Renal cortical epithelial cell (primary cell): ENCODE results near the gene ABHD5. TPM values are rescaled to one million over a fixed set of nuclear protein-coding genes. Genes with fewer than 3 reads are reported as not detected.

Source experiments
- DNase-seq: peaks from one replicate; pipeline ENCODE4 v3.0.0-alpha.2; 2011; ENCODE audit warnings: low read depth
- total RNA-seq: library from RNA; depleted of rRNA; stranded (reverse); fragments of >200 nt; gene quantifications from 2 replicates; pipeline ENCODE4 v1.2.3, GENCODE V29; 2014

ABHD5 gene
- total RNA-seq, 1 donor from 2014 or later = 39.9 TPM

DNA sequence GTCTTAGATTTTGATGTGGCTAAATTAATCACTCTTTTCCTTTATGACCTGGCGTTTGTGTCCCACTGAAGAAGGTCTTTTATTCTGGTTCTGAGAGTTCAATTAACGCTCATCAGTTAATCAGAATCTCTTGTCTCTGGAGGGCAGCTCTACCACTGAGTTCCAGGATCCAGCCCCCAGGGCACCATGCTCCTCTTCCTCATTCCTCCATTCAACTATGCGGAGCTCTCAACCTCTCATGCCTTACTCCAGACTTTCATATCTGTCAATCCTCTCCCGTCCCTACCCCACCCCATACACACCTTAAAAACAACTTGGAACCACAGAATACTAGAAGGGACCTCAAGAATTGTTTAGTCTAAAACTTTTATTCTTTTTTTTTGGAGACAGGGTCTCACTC is 4.8 kb upstream of the ABHD5 start:
- no peak for DNase-seq

DNA sequence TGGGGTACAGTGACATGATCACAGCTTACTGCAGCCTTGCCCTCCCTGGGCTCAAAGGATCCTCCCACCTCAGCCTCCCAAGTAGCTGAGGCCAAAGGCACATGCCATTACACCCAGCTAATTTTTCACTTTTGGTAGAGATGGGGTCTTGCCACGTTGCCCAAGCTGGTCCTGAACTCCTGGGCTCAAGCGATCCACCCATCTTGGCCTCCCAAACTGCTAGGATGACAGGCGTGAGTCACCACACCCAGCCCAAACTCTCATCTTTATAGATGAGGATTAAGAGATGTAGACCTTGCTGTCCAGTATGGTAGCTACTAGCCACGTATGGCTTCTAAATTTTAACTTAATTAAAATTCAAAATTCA is 4.4 kb upstream of the ABHD5 start:
- DNase-seq = no peak

DNA sequence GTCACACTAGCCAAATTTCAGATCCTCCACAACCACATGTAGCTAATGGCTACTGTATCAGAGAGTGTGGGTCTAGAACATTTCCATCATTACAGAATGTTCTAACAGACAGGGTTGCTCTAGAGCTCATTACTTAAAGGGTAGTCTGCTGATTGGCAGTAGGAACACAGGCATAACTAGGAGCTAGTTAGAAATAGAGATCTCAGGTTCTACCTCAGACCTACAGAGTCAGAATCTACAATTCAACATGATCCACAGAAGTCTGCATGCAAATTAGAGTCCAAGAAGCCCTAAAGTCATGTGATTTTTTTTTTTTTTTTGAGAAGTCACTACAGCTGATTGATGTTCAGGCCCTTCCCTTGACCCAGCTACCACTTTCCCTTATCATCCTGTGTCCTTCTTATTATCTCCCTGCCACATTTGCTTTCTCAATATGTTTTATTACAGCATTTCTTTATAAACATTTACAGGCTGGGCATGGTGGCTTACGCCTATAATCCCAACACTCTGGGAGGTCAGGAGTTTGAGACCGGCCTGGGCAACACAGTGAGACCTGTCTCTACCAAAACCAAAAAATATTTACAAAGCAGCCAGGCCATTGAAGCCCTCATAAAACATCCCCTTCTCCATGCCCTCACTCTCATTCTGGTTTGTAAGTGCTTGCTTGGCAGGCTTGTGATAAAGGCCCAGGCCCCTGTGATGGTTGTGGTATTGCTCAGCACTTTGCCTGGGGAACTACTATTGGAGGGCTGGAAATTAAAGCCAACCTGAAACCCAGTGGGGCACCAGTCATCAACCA is 3.8 kb upstream of the ABHD5 start:
- no peak for DNase-seq

DNA sequence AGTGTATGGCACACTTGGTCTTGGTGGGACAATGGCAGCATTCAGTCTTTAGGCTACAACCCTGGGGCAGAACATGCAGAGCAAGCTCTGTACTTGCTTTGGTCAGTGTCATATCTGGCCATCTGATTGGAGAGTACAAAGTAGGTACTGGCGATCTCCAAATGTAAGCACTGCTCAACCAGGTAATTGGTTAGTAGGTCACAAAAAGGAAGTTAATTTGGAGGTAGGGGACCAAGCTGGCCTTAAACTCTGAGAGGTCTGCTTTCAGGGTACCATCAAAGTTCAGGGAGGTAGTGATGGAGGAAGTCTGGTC is 3.3 kb upstream of the ABHD5 start:
- no peak for DNase-seq

DNA sequence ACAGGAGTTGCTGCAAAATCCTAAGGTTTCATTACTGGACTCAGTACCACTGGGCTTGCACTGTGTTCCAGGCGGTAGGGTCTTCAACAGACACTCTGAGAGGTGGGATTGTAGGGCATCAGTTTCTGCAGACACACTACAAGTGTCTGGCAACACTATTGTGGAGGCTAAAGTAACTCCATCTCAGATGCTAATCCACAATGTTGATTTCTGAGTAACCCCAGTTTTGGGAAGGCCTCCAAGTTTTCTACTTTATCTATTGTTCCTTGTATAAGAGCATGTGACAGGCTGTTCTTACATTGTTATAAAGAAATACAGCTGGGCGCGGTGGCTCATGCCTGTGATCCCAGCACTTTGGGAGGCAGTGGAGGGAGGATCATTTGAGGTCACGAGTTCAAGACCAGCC is 2.5 kb upstream of the ABHD5 start:
- no peak for DNase-seq

DNA sequence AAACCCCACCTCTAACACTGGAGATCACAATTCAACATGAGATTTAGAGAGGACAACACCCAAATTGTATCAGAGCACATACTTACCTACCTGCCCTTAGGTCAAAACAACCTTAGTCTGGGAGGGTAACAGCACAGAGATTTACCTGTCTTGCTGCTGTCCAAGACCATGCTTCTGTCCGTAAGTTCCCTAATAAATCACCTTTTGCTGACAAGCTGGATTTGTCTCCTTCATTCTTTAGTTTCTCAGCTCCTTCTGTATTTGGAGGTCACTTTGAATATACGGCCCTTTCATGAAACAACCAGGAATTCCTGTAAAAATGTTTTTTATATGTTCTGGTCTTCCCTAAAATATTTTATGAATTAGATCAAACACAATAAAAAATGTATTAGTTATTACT is 1.6 kb upstream of the ABHD5 start:
- no peak for DNase-seq

DNA sequence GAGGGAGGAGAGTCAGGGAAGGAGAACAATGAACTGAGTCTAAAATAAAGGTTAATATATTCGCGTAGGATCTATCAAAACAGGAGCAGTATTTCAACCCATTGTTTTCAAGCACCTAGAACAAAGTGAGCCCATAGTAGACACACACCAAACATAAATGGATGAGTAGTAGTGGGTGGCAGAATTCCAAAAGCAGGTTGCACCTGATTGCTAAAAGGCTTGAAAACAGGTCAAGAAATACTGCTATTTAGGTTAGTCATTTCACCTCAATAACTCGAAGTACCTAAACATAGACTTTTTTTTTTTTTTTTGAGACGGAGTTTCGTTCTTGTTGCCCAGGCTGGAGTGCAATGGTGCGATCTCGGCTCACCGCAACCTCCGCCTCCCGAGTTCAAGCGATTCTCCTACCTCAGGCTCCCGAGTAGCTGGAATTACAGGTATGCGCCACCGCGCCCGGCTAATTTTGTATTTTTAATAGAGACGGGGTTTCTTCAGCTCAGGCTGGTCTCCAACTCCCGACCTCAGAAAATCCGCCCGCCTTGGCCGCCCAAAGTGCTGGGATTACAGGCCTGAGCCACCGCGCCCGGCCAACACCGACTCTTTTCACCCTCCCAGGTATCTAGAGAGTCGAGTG is 855 bp upstream of the ABHD5 start:
- DNase-seq = peak; percentile 58

DNA sequence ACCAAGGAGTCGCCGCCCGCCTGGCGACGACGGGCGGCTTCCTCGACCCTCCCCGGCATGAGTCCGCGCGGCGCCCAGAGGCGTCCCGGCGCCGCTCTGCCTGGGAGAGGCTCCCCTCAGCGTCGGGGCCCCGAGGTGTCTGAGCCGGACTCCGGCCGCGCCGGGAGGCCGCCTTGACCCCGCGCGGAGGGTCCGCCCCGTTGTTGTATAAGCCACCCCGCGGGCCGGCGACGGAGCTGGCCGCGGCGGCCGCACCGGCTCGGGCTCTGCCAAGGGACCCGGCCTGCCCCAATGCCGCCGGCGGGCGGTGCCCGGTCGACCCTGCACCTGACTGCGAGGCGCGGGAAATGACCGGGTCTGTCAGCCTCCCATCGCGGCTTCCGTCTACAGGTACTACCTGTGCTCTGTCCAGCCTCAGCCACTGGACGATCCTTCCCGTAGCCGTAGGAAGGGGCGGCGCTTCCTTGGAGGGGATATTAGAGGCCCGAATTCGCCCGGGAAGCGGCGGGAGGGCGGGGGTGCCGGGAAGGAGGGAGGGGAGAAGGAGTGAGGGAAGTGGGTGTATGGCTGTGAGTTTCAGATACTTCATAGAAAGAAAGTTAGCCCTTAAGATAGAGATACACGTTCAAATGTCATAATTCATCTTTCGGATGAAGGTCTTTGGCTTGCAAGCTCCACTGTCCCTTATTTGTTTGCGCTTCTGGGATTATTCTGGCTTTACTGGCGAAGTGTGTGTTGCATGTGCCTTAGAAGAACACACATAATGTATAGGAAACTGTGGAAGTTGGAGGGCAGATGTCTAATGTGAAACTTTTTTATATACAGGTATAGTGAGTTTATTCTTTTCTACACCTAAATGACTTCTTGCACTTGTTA is 620 bp downstream of the ABHD5 start:
- DNase-seq = peak; percentile 44

DNA sequence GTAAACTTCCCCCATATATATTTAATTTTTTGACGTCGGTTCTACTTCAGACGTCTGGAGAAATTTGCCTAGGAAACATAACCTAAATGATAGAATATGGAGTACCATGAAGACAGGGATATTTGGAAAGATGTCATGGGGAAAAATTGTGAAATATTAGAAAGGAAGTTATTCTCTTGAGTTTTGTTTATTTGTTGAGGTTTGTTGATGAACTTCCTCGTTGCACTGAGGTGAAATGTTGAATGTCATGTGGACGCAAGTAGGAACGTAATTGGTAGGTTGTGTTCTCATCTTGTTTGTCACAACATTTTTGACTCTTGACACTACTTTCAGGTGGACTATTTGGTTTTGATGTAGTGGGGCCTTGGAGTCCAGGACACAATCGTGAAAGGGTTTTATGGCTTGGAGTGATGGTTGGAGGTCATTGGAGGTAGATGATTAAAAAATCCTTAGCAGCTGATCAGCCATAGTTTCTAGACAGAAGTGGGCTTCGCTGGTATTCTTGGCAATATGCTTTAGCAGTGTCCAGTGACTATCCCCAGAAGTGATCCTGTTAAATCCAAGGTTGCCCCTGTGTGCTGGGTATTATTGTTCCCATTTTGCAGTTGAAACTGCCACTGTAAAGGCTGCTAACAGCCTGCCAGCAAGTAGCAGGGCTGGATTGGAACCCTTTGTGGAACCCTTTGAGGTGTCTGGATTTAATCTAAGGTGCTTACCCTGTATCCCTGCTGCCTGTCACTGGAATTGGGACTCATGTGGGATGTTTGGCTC is 1.5 kb downstream of the ABHD5 start:
- no peak for DNase-seq

DNA sequence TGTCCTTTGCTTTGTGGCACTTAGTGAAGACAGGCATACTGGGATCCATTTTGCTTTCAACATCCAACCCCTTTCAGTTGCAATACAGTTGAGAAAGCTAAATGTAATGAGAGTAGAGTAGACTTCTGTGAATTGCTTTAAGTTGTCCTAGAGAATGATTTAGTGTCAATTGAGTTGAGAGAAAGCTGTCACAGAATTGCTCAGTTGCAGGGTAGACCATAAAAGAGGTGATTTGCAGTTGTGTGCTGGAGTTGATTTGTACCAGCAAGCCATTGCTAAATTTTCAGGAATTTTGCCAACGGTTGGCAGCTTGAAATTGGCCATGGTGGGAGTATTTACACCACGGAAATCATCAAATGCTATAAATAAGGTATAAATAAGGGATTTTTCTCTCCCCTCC is 2.2 kb downstream of the ABHD5 start:
- DNase-seq = no peak

DNA sequence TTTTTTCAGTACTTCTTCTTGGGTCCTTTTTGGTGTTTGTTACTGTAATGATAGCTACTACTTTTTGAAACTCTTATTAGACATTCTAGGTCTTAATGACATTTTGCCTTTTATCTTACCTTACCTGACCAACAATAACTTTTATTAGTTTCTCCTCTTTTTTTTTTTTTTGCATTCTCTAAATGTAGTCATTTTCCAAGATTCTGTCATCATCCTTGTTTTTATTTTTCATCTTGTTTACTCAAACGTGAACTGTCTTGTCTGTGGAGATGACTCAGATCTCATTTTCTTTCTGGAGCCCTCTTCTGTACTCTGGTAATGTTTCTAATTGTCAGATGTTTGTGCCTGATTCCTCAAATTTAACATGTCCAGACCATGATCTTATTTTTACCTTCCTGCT is 2.9 kb downstream of the ABHD5 start:
- DNase-seq = no peak

DNA sequence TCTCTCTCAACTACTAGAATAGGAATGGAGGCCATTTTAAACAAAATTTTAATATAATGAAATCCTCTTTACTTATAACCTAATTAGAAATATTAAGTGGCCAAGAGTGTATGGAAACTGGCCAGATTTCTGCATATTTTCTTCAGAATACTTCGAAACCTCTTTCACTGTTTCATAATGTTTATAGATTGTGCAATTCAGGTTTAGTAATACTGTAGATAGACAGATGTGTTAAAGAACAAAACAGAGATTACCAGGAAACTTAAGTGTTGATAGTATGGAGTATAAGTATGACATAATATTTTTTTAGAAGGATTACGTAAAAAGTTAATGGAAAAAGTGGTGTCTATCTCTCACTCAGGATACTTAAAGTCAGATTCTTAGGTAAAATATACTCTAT is 4.7 kb downstream of the ABHD5 start:
- peak; percentile 41 for DNase-seq

DNA sequence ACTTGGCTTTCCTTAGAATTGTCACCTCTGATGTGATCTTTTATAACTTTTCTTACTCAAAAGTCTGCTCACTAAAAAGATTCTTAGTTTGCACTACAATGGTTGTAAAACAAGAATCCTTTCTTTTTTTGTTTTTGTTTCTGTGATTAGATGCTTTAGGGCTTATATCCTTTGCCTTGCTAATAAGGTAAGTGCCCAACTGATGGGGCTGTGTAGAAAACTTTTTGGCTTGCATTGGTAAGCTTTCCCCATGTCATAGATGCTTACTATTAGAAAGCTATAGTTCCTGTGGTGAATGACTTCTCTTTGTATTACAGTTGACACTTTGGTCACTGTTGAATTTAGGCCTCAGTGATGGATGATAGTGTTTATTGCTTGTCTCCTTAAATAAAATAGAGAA is 5.1 kb downstream of the ABHD5 start:
- no peak for DNase-seq

DNA sequence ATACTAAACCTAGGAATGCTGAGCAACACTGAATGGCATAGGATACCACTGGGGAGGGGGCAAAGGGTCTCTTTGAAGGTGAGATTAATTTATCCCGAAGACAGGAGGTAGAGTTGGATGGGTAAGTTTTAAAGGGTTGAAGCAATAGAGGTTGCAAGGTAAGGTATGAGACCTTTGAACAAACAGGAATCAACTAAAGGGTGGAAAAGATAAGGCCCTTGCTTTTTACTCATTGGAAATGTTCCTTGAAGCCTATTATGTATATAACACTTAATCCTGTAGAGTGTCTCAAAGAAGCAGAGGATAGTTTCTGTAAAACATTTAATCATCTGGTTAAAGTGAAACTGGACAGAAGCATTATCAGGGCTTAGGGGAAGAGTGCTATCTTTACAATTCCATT is 5.7 kb downstream of the ABHD5 start:
- no peak for DNase-seq

DNA sequence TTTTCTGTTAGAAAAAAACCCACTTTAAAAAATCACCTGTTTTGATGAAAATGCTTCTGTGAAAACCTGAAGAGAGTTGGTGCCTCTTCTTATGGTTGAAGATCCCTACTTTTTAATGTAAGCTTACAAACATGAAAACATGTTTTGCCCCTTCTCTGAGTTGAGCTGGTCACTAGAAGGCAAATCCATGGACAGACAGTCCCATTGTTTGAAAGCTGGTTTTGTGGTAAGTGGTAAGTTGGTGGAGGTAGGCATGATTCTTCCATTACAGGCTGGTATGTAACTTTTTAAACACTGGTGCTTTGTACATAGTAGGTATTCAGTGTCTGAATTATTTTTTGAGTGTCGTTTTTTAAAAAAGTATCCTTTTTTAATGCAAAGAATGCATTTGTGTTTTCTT is 6.1 kb downstream of the ABHD5 start:
- DNase-seq = peak; percentile 28

DNA sequence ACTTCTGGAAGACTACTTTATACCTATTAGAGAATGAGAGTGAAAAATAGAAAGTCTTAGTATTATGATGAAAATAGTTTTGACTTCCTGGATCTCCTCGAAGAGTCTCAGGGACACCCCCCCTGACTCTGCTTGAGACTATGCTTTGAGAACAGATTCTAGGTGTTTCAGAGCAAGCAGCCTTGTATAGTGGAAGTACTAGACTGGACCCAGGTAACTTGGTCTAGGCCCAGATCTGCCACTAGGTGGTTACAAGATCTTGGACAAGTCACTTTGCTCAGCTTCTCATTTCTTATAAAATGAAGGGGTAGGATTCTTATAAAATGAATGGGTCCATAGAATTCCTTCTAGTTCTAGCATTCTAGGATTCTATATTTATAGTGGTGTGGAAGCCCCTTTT is 9.1 kb downstream of the ABHD5 start:
- peak; percentile 47 for DNase-seq

DNA sequence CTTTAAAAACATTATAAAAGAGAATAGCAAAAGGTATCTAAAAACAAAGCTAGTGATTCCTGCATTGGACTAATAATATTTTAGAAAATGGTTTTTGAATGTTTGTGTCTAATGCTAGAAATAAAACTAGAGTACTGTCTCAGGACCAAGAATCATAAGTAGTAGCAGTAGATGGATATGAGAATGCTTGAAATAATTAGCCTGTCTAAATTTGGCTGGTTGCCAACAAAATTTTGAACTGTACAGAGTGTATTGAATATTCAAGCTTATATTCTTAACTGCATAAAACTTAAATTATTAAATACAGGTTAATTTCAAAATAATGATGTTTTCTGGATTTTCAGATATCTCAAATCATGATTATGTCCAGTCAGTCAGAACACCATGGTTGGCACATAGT is 14.0 kb downstream of the ABHD5 start:
- DNase-seq = no peak

DNA sequence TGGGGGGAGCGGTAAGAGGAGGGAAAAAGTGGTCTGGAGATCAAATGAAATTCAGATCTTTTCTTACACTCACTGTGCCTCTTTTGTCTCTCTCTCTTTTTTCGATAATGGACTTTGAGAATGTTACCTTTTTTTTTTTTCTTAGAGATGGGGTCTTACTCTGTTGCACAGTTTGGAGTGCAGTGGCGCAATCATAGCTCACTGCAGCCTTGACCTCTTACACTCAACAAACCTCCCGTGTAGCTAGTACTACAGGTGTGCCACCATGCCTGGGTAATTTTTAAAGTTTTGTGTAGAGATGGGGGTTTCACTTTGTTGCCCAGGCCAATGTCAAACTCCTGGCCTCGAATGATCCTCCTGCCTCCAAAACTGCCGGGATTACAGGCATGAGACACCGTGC is 15.6 kb downstream of the ABHD5 start:
- DNase-seq = no peak

DNA sequence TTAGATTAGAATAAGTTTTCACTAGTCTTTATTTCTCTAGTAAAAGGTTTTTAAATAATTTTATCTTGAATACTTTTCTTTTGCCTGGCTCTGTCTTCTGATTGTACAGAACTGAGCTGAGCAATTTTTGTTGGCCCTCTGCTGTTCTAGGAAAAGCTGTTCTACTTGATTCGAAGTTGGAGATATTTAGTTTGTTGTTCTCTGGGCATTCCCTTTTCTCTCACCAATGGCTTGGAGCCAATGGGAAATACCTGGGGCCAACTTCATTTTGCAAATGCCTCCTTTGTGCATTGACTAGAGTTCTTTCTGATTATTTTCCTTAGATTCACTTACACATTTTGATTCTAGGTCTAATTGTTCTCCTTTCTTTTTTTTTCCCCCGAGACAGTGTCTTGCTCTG is 16.5 kb downstream of the ABHD5 start:
- DNase-seq = no peak

DNA sequence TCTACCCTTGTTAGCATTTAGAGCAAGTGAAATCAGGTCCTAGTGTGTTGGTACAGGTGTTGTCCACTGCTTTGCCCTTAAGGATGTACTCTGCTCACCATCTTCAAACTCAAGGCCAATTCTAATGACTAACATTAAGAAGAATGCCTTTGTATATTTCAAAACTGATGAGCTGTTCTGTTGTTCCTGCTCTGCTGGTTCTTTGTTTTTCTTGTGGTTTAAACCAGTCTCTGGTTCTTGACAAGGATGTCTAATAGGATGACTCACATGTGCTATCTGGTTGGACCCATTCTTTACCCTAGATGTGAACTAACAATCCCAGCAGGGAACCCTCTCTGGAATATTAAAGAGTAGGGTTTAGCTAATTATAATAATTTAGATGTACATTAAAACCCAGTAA is 17.3 kb downstream of the ABHD5 start:
- peak; percentile 97 for DNase-seq

DNA sequence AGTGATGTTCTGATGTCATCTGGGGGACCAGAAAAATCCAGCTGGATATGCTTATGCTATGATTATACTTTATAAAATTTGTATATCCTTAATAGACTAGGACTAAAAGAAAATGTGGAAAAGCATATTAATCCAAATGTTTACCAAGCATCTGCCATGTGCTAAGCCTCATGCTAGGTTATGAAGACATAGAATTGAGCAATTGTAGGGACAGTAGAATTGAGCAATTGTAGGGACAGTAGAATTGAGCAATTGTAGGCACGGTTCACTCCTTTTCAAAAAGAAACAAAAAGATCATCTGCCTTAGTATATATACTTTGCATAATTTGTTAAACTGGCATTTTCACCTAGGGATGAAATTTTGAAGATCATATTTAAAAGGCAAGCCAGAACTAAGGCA is 18.3 kb downstream of the ABHD5 start:
- DNase-seq = peak; percentile 58

DNA sequence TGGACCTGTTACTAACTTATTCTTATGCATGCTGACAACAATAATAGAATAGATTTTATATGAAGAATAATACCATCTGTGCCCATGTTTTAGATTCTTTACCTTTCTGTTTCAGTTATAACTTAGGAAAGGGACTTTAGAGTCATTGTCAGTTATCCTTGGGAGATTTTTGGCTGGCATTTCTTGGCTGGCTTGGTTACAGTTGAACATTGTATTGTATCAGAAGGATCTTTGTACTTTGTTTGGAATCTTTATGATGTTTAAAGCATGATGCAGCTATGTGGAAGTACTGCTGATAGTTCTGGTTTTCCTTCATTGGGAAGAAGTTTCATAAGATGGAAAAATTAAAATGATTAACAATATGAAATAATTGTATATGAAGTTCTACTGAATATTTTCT is 19.9 kb downstream of the ABHD5 start:
- no peak for DNase-seq
